ENCODE results near the gene HEBP2.

Gene HEBP2

DNA sequence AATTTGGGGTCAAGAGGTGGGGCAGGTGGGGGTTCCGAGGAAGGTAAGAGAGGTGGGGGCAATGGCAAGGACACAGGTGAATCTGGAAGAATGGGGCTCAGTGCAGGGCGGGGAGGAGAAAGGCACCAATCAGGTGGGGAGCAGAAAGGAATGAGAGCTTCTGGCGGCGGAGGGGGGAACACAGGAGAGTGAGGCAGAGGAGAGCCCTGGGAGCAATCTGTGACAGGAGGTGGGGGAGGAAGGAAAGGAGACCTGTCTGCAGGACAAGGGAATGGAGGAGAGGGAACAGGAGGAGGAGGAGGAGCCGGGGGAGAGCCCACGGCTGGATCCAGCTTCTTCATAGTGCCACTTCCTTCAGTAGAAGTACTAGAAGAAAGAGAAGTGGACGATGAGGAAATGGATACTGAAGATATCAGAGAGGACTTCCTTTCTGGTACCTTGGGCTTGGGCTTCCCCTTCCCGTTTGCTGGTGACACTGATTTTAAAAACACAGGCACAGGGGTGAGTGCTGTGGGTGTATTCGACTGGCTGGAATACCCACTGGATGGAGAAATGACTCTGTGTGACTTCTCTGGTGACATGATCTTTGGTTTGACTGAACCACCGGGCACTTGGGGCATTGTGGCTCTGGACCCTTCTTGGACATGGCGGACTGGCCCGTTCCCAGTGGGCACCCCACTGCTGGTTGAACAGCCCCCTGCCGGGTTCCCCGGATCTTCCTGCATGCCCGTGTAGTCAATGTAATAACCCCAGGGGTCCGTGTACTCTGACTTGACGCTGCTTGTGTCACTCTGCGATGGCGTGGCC is 27.4 kb downstream of the HEBP2 start:
- H3K27ac ChIP-seq (ENCODE audit: low read depth, low read length) = no peak overlapping the region
- no peaks in the 10 kb centered on the region for H3K27me3 ChIP-seq (ENCODE audit: control insufficient read depth in 5 of 5, insufficient read depth in 4 of 5, low read length in 5 of 5)
- H3K4me1 ChIP-seq (ENCODE audit: control insufficient read depth in 5 of 5, insufficient read depth in 5 of 5, low read length in 5 of 5) = peaks cover 0 to 17% (median 10%) of the 10 kb centered on the region in 5 donors
- H3K9me3 ChIP-seq (ENCODE audit: control insufficient read depth in 5 of 5, low read length in 5 of 5) = no peaks in the 10 kb centered on the region
- peaks cover 2 to 27% (median 8%) of the 10 kb centered on the region in 5 donors for H3K36me3 ChIP-seq (ENCODE audit: control insufficient read depth in 5 of 5, insufficient read depth in 5 of 5, low read length in 5 of 5)
- H3K9ac ChIP-seq (ENCODE audit: low read length in 5 of 5) = no peak overlapping the region
- H3K4me3 ChIP-seq (ENCODE audit: low read depth in 1 of 5, low read length in 5 of 5) = no peak overlapping the region

DNA sequence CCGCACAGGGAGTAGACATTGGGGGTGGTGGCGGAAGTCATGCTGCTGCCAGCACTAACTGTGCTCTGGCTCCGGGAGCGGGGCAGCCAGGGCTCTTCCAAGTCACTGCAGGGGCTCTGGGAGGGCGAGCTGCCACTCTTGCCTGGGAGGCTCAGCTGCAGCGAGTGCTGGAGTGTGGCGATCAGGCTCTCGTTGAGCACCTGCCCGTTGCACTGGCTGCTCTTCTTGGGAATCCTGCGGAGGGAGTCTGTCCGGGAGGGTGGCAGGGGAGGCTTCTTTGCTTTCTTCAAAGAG is 28.0 kb downstream of the HEBP2 start:
- Histone ChIP-seq H3K27me3 (ENCODE audit: control insufficient read depth in 5 of 5, insufficient read depth in 4 of 5, low read length in 5 of 5) (no peaks in the 10 kb centered on the region), H3K9me3 (ENCODE audit: control insufficient read depth in 5 of 5, low read length in 5 of 5) (no peaks in the 10 kb centered on the region), H3K4me1 (ENCODE audit: control insufficient read depth in 5 of 5, insufficient read depth in 5 of 5, low read length in 5 of 5) (peaks cover 0 to 17% (median 10%) of the 10 kb centered on the region in 5 donors), H3K36me3 (ENCODE audit: control insufficient read depth in 5 of 5, insufficient read depth in 5 of 5, low read length in 5 of 5) (peaks cover 2 to 25% (median 5%) of the 10 kb centered on the region in 5 donors), H3K27ac (ENCODE audit: low read depth, low read length) (no peak overlapping the region), H3K9ac (ENCODE audit: low read length in 5 of 5) (no peak overlapping the region), H3K4me3 (ENCODE audit: low read depth in 1 of 5, low read length in 5 of 5) (no peak overlapping the region)

DNA sequence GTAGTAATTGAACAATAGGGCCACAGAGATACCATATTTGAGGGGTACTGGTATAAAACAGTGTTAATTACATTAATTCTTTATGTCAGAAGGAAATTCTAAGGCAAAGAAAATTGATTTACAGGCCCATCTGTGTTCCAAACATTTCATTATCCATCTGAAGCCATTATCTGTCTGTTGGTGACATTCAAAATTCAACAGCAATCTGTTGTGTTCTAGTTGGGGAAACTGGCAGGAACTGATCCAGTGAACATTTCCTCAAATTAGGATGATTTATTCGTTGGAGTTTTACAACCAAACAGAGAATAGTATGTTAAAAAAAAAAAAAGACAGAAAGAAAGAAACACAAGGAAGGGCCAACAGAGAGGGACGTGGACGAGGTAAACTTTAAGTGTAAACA is 30.1 kb downstream of the HEBP2 start:
- Histone ChIP-seq H3K36me3 (ENCODE audit: control insufficient read depth in 5 of 5, insufficient read depth in 5 of 5, low read length in 5 of 5) (peaks cover 0 to 25% (median 5%) of the 10 kb centered on the region in 5 donors), H3K27me3 (ENCODE audit: control insufficient read depth in 5 of 5, insufficient read depth in 4 of 5, low read length in 5 of 5) (no peaks in the 10 kb centered on the region), H3K4me3 (ENCODE audit: low read depth in 1 of 5, low read length in 5 of 5) (no peak overlapping the region), H3K9me3 (ENCODE audit: control insufficient read depth in 5 of 5, low read length in 5 of 5) (no peaks in the 10 kb centered on the region), H3K4me1 (ENCODE audit: control insufficient read depth in 5 of 5, insufficient read depth in 5 of 5, low read length in 5 of 5) (peaks cover 0 to 14% (median 5%) of the 10 kb centered on the region in 5 donors), H3K27ac (ENCODE audit: low read depth, low read length) (no peak overlapping the region), H3K9ac (ENCODE audit: low read length in 5 of 5) (no peak overlapping the region)

DNA sequence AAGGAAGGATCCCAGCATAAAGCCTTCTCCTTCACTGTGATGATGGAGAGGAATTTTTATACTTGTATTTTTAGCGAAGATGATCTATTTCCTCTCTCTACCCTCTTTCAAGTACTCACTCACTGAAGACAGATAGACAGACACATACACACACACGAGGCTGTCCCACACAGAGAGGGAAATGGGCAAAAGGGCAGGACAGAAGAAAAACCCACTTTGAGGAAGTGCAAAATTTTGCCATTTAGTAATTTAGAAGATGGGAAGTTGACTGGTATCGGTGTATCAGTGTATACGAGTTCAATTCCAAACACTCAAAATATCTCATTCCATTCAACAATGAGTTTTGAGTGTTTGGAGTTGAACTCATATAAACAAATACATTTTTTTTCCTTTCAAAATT is 30.9 kb downstream of the HEBP2 start:
- no peak overlapping the region for H3K4me3 ChIP-seq (ENCODE audit: low read depth in 1 of 5, low read length in 5 of 5)
- H3K27me3 ChIP-seq (ENCODE audit: control insufficient read depth in 5 of 5, insufficient read depth in 4 of 5, low read length in 5 of 5) = no peaks in the 10 kb centered on the region
- H3K27ac ChIP-seq (ENCODE audit: low read depth, low read length) = no peak overlapping the region
- no peak overlapping the region for H3K9ac ChIP-seq (ENCODE audit: low read length in 5 of 5)
- peaks cover 0 to 23% (median 5%) of the 10 kb centered on the region in 5 donors for H3K36me3 ChIP-seq (ENCODE audit: control insufficient read depth in 5 of 5, insufficient read depth in 5 of 5, low read length in 5 of 5)
- peaks cover 0 to 12% (median 3%) of the 10 kb centered on the region in 5 donors for H3K4me1 ChIP-seq (ENCODE audit: control insufficient read depth in 5 of 5, insufficient read depth in 5 of 5, low read length in 5 of 5)
- H3K9me3 ChIP-seq (ENCODE audit: control insufficient read depth in 5 of 5, low read length in 5 of 5) = no peaks in the 10 kb centered on the region

DNA sequence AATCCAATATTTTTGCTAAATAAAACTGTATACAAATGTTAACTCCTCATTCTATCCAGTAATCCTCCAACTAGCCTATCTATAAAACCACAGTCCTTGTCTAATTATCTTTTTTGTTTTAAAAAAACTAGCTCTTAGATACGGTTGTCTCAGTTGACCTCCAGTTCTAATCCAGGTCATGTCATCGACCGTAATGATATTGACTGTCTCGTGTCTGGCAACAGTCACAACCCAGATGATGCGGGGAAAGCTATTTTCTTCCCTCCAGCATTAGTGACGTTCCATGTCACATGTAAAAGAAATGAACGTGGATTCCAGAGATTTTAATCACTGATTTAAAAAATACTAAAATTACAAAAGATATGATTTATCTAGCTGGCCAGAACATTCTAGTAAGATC is 35.5 kb downstream of the HEBP2 start:
- no peak overlapping the region for H3K9ac ChIP-seq (ENCODE audit: low read length in 5 of 5)
- no peaks in the 10 kb centered on the region for H3K27me3 ChIP-seq (ENCODE audit: control insufficient read depth in 5 of 5, insufficient read depth in 4 of 5, low read length in 5 of 5)
- peaks cover 0 to 3% (median 0%) of the 10 kb centered on the region in 5 donors for H3K4me1 ChIP-seq (ENCODE audit: control insufficient read depth in 5 of 5, insufficient read depth in 5 of 5, low read length in 5 of 5)
- no peaks in the 10 kb centered on the region for H3K9me3 ChIP-seq (ENCODE audit: control insufficient read depth in 5 of 5, low read length in 5 of 5)
- H3K27ac ChIP-seq (ENCODE audit: low read depth, low read length) = no peak overlapping the region
- H3K36me3 ChIP-seq (ENCODE audit: control insufficient read depth in 5 of 5, insufficient read depth in 5 of 5, low read length in 5 of 5) = peaks cover 0 to 5% (median 0%) of the 10 kb centered on the region in 5 donors
- H3K4me3 ChIP-seq (ENCODE audit: low read depth in 1 of 5, low read length in 5 of 5) = no peak overlapping the region

DNA sequence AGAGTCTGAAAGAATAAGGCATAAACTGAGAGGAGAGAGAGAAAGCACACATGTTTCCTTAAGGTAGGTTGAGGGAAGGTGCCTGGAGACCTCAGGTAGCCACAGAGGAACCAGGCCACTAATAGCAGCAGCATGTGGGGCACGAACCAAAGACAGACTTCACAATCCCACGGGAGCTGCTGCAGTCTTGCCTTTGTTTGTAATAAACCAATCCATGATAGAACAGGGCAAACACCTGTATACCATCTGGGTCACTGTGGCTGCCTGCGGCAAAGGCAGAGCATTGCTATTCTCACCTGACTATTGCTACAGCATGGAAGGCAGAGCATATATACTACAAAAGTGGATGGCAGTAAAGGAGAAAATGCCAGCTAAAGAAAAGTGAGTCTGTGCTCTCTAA is 36.3 kb downstream of the HEBP2 start:
- Histone ChIP-seq H3K27me3 (ENCODE audit: control insufficient read depth in 5 of 5, insufficient read depth in 4 of 5, low read length in 5 of 5) (no peaks in the 10 kb centered on the region), H3K9me3 (ENCODE audit: control insufficient read depth in 5 of 5, low read length in 5 of 5) (no peaks in the 10 kb centered on the region), H3K36me3 (ENCODE audit: control insufficient read depth in 5 of 5, insufficient read depth in 5 of 5, low read length in 5 of 5) (peaks cover 0 to 5% (median 0%) of the 10 kb centered on the region in 5 donors), H3K4me3 (ENCODE audit: low read depth in 1 of 5, low read length in 5 of 5) (no peak overlapping the region), H3K9ac (ENCODE audit: low read length in 5 of 5) (no peak overlapping the region), H3K4me1 (ENCODE audit: control insufficient read depth in 5 of 5, insufficient read depth in 5 of 5, low read length in 5 of 5) (no peaks in the 10 kb centered on the region), H3K27ac (ENCODE audit: low read depth, low read length) (no peak overlapping the region)

DNA sequence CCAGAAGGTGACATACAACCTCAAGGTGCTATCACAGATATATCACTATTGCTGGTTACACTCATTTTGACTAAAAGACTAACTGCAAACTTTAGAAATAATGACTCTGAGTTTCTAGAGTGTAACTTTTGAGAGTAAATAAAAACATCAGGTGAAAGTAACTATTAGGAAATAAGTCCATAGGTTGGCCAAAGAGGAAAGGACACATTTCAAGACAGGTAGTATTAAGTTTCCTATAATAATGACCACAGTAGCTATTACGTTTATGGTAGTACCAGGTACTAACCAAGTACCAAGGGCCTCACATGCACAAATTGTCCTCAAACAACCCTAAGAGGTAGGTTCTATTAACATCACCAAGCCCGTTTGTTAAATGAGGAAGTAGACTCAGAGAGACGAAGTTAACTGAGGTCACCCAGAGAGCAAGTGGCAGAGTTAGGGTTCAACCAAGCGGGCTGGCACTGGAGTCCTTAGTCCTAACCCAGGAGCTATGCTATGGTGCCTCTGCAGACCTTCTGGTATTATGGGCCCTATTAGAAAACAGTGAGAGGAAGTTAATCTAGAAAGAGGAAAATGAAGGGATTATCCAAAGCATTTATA is 36.8 kb downstream of the HEBP2 start:
- no peaks in the 10 kb centered on the region for H3K9me3 ChIP-seq (ENCODE audit: control insufficient read depth in 5 of 5, low read length in 5 of 5)
- H3K36me3 ChIP-seq (ENCODE audit: control insufficient read depth in 5 of 5, insufficient read depth in 5 of 5, low read length in 5 of 5) = peaks cover 0 to 5% (median 0%) of the 10 kb centered on the region in 5 donors
- no peak overlapping the region for H3K27ac ChIP-seq (ENCODE audit: low read depth, low read length)
- no peaks in the 10 kb centered on the region for H3K27me3 ChIP-seq (ENCODE audit: control insufficient read depth in 5 of 5, insufficient read depth in 4 of 5, low read length in 5 of 5)
- H3K9ac ChIP-seq (ENCODE audit: low read length in 5 of 5) = no peak overlapping the region
- H3K4me1 ChIP-seq (ENCODE audit: control insufficient read depth in 5 of 5, insufficient read depth in 5 of 5, low read length in 5 of 5) = no peaks in the 10 kb centered on the region
- H3K4me3 ChIP-seq (ENCODE audit: low read depth in 1 of 5, low read length in 5 of 5) = no peak overlapping the region

DNA sequence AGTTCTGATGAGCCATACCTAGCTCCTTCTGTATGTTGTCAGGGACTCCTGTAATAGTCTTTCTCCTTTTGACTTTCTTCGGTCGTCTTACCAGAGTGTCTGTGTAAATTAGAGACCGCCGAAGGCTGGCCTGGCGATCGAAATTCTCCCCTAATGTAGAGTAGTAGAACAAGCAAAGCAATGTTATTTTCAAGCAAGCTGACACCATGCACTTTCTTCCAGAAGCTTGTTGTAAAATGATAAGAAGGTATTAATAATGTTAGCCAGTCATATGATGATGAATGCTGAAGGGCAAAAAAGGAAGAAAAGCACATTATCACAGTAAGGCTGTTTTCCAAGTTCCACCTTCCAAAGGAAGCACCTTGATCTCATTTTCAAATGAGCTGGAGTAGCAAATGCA is 37.9 kb downstream of the HEBP2 start:
- Histone ChIP-seq H3K27me3 (ENCODE audit: control insufficient read depth in 5 of 5, insufficient read depth in 4 of 5, low read length in 5 of 5) (no peaks in the 10 kb centered on the region), H3K4me3 (ENCODE audit: low read depth in 1 of 5, low read length in 5 of 5) (no peak overlapping the region), H3K9ac (ENCODE audit: low read length in 5 of 5) (no peak overlapping the region), H3K27ac (ENCODE audit: low read depth, low read length) (no peak overlapping the region), H3K9me3 (ENCODE audit: control insufficient read depth in 5 of 5, low read length in 5 of 5) (no peaks in the 10 kb centered on the region), H3K36me3 (ENCODE audit: control insufficient read depth in 5 of 5, insufficient read depth in 5 of 5, low read length in 5 of 5) (peaks cover 0 to 9% (median 0%) of the 10 kb centered on the region in 5 donors), H3K4me1 (ENCODE audit: control insufficient read depth in 5 of 5, insufficient read depth in 5 of 5, low read length in 5 of 5) (no peaks in the 10 kb centered on the region)

DNA sequence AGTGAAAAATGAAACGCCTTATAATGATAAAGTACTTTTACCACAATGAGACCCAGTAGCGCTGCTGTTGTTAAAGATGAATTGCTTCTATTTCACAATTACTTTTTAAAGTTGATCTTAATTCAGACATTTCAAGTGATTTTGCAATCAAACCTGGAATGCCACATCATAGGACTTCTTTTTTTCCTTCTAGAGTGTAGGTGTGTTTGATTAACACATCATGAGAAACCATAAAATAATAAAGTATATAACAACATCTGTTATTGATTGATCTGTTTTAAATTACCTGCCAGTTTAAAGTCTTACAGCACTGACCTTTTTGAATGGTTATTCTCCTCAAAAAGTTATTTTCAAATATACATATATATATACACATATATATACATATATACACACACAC is 38.6 kb downstream of the HEBP2 start:
- H3K36me3 ChIP-seq (ENCODE audit: control insufficient read depth in 5 of 5, insufficient read depth in 5 of 5, low read length in 5 of 5) = peaks cover 0 to 9% (median 0%) of the 10 kb centered on the region in 5 donors
- H3K27ac ChIP-seq (ENCODE audit: low read depth, low read length) = no peak overlapping the region
- H3K4me3 ChIP-seq (ENCODE audit: low read depth in 1 of 5, low read length in 5 of 5) = no peak overlapping the region
- H3K9ac ChIP-seq (ENCODE audit: low read length in 5 of 5) = no peak overlapping the region
- H3K4me1 ChIP-seq (ENCODE audit: control insufficient read depth in 5 of 5, insufficient read depth in 5 of 5, low read length in 5 of 5) = no peaks in the 10 kb centered on the region
- H3K27me3 ChIP-seq (ENCODE audit: control insufficient read depth in 5 of 5, insufficient read depth in 4 of 5, low read length in 5 of 5) = no peaks in the 10 kb centered on the region
- no peaks in the 10 kb centered on the region for H3K9me3 ChIP-seq (ENCODE audit: control insufficient read depth in 5 of 5, low read length in 5 of 5)

DNA sequence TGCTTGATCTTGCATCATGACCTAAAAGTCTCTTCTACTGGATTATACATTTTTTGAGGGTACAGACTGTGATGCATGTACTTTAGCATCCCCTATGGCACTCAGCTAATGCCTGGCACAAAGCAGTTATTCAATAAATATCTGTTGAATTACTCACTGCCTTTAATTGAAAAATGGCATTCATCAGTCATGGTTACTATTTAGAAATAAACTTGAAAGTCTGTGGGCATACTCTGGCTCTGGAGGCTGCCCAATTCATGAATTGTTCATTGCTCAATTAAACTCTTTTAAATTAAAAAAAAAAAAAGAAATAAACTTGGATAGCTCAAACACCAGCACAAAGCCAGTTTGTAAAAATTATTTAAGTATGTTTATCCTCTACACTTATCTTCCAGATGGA is 40.0 kb downstream of the HEBP2 start:
- H3K27ac ChIP-seq (ENCODE audit: low read depth, low read length) = no peak overlapping the region
- H3K4me1 ChIP-seq (ENCODE audit: control insufficient read depth in 5 of 5, insufficient read depth in 5 of 5, low read length in 5 of 5) = no peaks in the 10 kb centered on the region
- no peak overlapping the region for H3K4me3 ChIP-seq (ENCODE audit: low read depth in 1 of 5, low read length in 5 of 5)
- H3K9me3 ChIP-seq (ENCODE audit: control insufficient read depth in 5 of 5, low read length in 5 of 5) = no peaks in the 10 kb centered on the region
- no peaks in the 10 kb centered on the region for H3K27me3 ChIP-seq (ENCODE audit: control insufficient read depth in 5 of 5, insufficient read depth in 4 of 5, low read length in 5 of 5)
- H3K36me3 ChIP-seq (ENCODE audit: control insufficient read depth in 5 of 5, insufficient read depth in 5 of 5, low read length in 5 of 5) = peaks cover 0 to 9% (median 0%) of the 10 kb centered on the region in 5 donors
- no peak overlapping the region for H3K9ac ChIP-seq (ENCODE audit: low read length in 5 of 5)

Data from subcutaneous abdominal adipose tissue (tissue), 5 donors.